Measurements from ENCODE around the gene ETAA1.

DNA sequence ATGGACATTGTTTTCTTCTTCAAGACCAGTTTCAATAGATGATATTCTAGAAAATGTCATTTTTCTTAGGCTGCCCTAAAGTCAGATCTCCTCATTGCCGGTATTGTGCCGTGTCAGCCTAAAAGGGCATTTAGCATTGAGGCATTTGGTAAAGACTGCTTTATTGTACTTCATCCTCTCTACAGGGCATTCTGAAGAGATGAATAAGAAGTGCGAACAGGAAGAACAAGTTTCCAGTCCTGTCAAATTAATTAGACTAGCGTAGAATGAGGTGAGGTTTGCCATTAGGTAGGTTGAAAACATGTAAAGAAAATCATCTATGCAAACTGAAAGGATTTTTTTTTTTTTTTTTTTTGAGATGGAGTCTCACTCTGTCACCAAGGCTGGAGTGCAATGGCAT, 60.6 kb downstream of the ETAA1 start:
- no peak for TF ChIP-seq RAD21 (IDR thresholded peaks at IDR 0.05; ENCODE audit: low read depth)
- TF ChIP-seq, protein P1, sequence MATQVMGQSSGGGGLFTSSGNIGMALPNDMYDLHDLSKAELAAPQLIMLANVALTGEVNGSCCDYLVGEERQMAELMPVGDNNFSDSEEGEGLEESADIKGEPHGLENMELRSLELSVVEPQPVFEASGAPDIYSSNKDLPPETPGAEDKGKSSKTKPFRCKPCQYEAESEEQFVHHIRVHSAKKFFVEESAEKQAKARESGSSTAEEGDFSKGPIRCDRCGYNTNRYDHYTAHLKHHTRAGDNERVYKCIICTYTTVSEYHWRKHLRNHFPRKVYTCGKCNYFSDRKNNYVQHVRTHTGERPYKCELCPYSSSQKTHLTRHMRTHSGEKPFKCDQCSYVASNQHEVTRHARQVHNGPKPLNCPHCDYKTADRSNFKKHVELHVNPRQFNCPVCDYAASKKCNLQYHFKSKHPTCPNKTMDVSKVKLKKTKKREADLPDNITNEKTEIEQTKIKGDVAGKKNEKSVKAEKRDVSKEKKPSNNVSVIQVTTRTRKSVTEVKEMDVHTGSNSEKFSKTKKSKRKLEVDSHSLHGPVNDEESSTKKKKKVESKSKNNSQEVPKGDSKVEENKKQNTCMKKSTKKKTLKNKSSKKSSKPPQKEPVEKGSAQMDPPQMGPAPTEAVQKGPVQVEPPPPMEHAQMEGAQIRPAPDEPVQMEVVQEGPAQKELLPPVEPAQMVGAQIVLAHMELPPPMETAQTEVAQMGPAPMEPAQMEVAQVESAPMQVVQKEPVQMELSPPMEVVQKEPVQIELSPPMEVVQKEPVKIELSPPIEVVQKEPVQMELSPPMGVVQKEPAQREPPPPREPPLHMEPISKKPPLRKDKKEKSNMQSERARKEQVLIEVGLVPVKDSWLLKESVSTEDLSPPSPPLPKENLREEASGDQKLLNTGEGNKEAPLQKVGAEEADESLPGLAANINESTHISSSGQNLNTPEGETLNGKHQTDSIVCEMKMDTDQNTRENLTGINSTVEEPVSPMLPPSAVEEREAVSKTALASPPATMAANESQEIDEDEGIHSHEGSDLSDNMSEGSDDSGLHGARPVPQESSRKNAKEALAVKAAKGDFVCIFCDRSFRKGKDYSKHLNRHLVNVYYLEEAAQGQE (IDR thresholded peaks at IDR 0.05; ENCODE audit: low read depth): no peak
- no peak for TF ChIP-seq TAF1 (IDR thresholded peaks at IDR 0.05; ENCODE audit: low read depth)

All from Ishikawa (cell line).